HCT116 (cell line): ENCODE data around the gene TBC1D8. TPM values are rescaled to one million over a fixed set of nuclear protein-coding genes. Genes with fewer than 3 reads are reported as not detected.

ENCODE experiments used
- ATAC-seq: fragments of 200-7000 bp; cut with Tn5 transposase; 2 replicates; pipeline ENCODE4 v1.9.1; 2020; ENCODE audit warnings: mild to moderate bottlenecking, moderate library complexity
- BruUV-seq: library from RNA; stranded (reverse); fragments of 400-500 nt; replicated peaks from 2 replicates; lab custom pipeline; 2021; lab: Mats Ljungman, UMichigan
- CTCF ChIA-PET: fragments of 300-600 bp; sonication (Branson Sonifier 250); formaldehyde crosslinking; loops from one replicate; lab custom pipeline; 2021; ENCODE audit warnings: antibody characterized with exemption; lab: Charles Lee
- POLR2A ChIA-PET: fragments of 300-600, 350-600 bp; sonication (Branson Sonifier 250); formaldehyde crosslinking; loops from one replicate; lab custom pipeline; 2021; ENCODE audit warnings: antibody characterized with exemption; lab: Charles Lee
- RAD21 ChIA-PET, 2 experiments: fragments of 300-600 bp; sonication (Branson Sonifier 250); formaldehyde crosslinking; loops; one replicate each; lab custom pipeline; 2023; ENCODE audit warnings: low total read pairs in 2 of 2; ENCODE audit not compliant: uncharacterized antibody in 2 of 2, unreplicated experiment in 2 of 2, low non-redundant PET in 1 of 2; lab: Charles Lee
- DNase-seq: peaks from one replicate; pipeline ENCODE4 v3.0.0-alpha.2; 2010; ENCODE audit warnings: low read depth, low spot score
- H2AFZ ChIP-seq: fragments of 200-600 bp; shearing (Covaris generic), sonication (generic); 2 replicates; pipeline ENCODE4 v1.6.1; 2017; ENCODE audit warnings: low read depth, mixed run types, mixed read lengths, antibody characterized with exemption, low read length; ENCODE audit not compliant: poor library complexity, severe bottlenecking
- H3K27ac ChIP-seq: 2 replicates; pipeline ENCODE4 v1.5.1; 2012; ENCODE audit warnings: low read depth, low read length
- H3K27me3 ChIP-seq: fragments of 200-600 bp; sonication (generic); 2 replicates; pipeline ENCODE4 v1.6.1; 2016; ENCODE audit warnings: mixed run types, low read length, mixed read lengths; ENCODE audit not compliant: insufficient read depth
- H3K36me3 ChIP-seq, 2 experiments: fragments of 200-500 bp in 1 of 2; fragments of 200-600 bp in 1 of 2; sonication (Bioruptor generic) in 1 of 2; sonication (generic) in 1 of 2; 2 replicates each; pipeline versions ENCODE4 v1.5.1 to v1.6.1; 2014 to 2016; ENCODE audit warnings: low read length in 2 of 2, inconsistent platforms in 1 of 2, mixed read lengths in 1 of 2, mixed run types in 1 of 2; ENCODE audit not compliant: insufficient read depth in 2 of 2, control insufficient read depth in 1 of 2
- H3K4me1 ChIP-seq, 2 experiments: fragments of 200-600 bp in 1 of 2; sonication (generic) in 1 of 2; 2 replicates each; pipeline versions ENCODE4 v1.5.1 to v1.6.1; 2012 to 2017; ENCODE audit warnings: low read length in 2 of 2, inconsistent platforms in 1 of 2, mild to moderate bottlenecking in 1 of 2, mixed read lengths in 1 of 2, mixed run types in 1 of 2, moderate library complexity in 1 of 2; ENCODE audit not compliant: insufficient read depth in 2 of 2, control insufficient read depth in 1 of 2
- H3K4me2 ChIP-seq: fragments of 200-600 bp; sonication (generic); 2 replicates; pipeline ENCODE4 v1.6.1; 2017; ENCODE audit warnings: mixed run types, low read length, mixed read lengths
- H3K4me3 ChIP-seq, 2 experiments: fragments of 200-600 bp in 1 of 2; sonication (generic) in 1 of 2; replicated peaks in 1 of 2; 2 replicates each; pipeline ENCODE4 v1.5.1; 2011 to 2016; ENCODE audit warnings: low read length in 2 of 2, control low read depth in 1 of 2, low read depth in 1 of 2, mild to moderate bottlenecking in 1 of 2, mixed read lengths in 1 of 2, mixed run types in 1 of 2
- H3K79me2 ChIP-seq: fragments of 200-600 bp; sonication (generic); 2 replicates; pipeline ENCODE4 v1.6.1; 2017; ENCODE audit warnings: mild to moderate bottlenecking, mixed run types, low read length, moderate library complexity, mixed read lengths; ENCODE audit not compliant: insufficient read depth
- H3K9ac ChIP-seq: fragments of 200-600 bp; sonication (generic); 2 replicates; pipeline ENCODE4 v1.6.1; 2016; ENCODE audit warnings: low read length, mixed read lengths
- H3K9me2 ChIP-seq: fragments of 200-600 bp; sonication (generic), shearing (Covaris generic); 2 replicates; pipeline ENCODE4 v1.6.1; 2017; ENCODE audit warnings: mixed run types, mild to moderate bottlenecking, moderate library complexity; ENCODE audit not compliant: insufficient read depth
- H3K9me3 ChIP-seq, 2 experiments: fragments of 200-500 bp in 1 of 2; fragments of 200-600 bp in 1 of 2; sonication (Bioruptor generic) in 1 of 2; sonication (generic) in 1 of 2; 2 replicates each; pipeline ENCODE4 v1.6.1; 2014 to 2017; ENCODE audit warnings: low read length in 2 of 2, mixed read lengths in 2 of 2, inconsistent platforms in 1 of 2, low read depth in 1 of 2, mild to moderate bottlenecking in 1 of 2, mixed run types in 1 of 2, moderate library complexity in 1 of 2; ENCODE audit not compliant: control insufficient read depth in 1 of 2, insufficient read depth in 1 of 2
- H4K20me1 ChIP-seq: fragments of 200-600 bp; sonication (generic), shearing (Covaris generic); 2 replicates; pipeline ENCODE4 v1.6.1; 2017; ENCODE audit warnings: mixed run types, mild to moderate bottlenecking, moderate library complexity; ENCODE audit not compliant: insufficient read depth
- CBX3 ChIP-seq: IDR thresholded peaks from 2 replicates; pipeline ENCODE4 v1.6.1; 2012; ENCODE audit warnings: low read depth
- CEBPB ChIP-seq: IDR thresholded peaks from 2 replicates; pipeline ENCODE4 v1.6.1; 2012; ENCODE audit warnings: low read depth
- JUND ChIP-seq: IDR thresholded peaks from 2 replicates; pipeline ENCODE4 v1.6.1; 2012
- POLR2A ChIP-seq: IDR thresholded peaks from 2 replicates; pipeline ENCODE4 v1.7.0; 2011; ENCODE audit warnings: borderline replicate concordance; ENCODE audit not compliant: insufficient read depth, insufficient read length; ENCODE audit errors: extremely low read depth
- RAD21 ChIP-seq: IDR thresholded peaks from 2 replicates; pipeline ENCODE4 v1.6.1; 2012; ENCODE audit warnings: low read depth, mild to moderate bottlenecking
- SIN3A ChIP-seq: IDR thresholded peaks from 2 replicates; pipeline ENCODE4 v1.6.1; 2012; ENCODE audit warnings: low read depth
- SRF ChIP-seq: IDR thresholded peaks from 2 replicates; pipeline ENCODE4 v1.6.1; 2012; ENCODE audit warnings: low read depth
- TCF7L2 ChIP-seq: IDR thresholded peaks from 2 replicates; pipeline ENCODE4 v1.7.0; 2011; ENCODE audit warnings: borderline replicate concordance, inconsistent platforms; ENCODE audit not compliant: insufficient read depth, insufficient read length; ENCODE audit errors: extremely low read depth
- YY1 ChIP-seq: IDR thresholded peaks from 2 replicates; pipeline ENCODE4 v1.6.1; 2011; ENCODE audit warnings: low read length, low read depth, moderate library complexity, mild to moderate bottlenecking; ENCODE audit not compliant: insufficient replicate concordance; ENCODE audit errors: extremely low read depth
- ZFX ChIP-seq: fragments of 450-650 bp; IDR thresholded peaks from 2 replicates; pipeline ENCODE4 v1.6.1; 2017
- intact Hi-C: fragments of 100-400 bp; cut with micrococcal nuclease; formaldehyde crosslinking; loops from 2 replicates; pipeline ENCODE4 v1.10.0; 2022
- total RNA-seq: library from RNA; stranded (reverse); gene quantifications from one replicate; pipeline ENCODE4 v1.2.1, GENCODE V29; 2021; ENCODE audit not compliant: unreplicated experiment
- TF ChIP-seq, protein P1 (sequence below): IDR thresholded peaks from 2 replicates; pipeline ENCODE4 v1.6.1; 2012; ENCODE audit warnings: low read depth
- TF ChIP-seq, protein P2 (sequence below): IDR thresholded peaks from 2 replicates; pipeline ENCODE4 v1.6.1; 2011; ENCODE audit warnings: mild to moderate bottlenecking, low read length, moderate library complexity; ENCODE audit not compliant: insufficient replicate concordance; ENCODE audit errors: extremely low read depth
- TF ChIP-seq, protein P3 (sequence below), 3 experiments: fragments of 200-600 bp in 1 of 3; sonication (generic) in 1 of 3; IDR thresholded peaks in 2 of 3; conservative IDR thresholded peaks in 1 of 3; 2 replicates each; pipeline ENCODE4 v1.5.1; 2012 to 2017; ENCODE audit warnings: low read depth in 2 of 3, low read length in 2 of 3, antibody characterized with exemption in 1 of 3, borderline replicate concordance in 1 of 3, control low read depth in 1 of 3, mild to moderate bottlenecking in 1 of 3, mixed read lengths in 1 of 3, mixed run types in 1 of 3, moderate library complexity in 1 of 3; ENCODE audit not compliant: insufficient read depth in 1 of 3

Gene TBC1D8
- total RNA-seq, 1 experiment from 2014 or later, result 44.0 TPM

DNA sequence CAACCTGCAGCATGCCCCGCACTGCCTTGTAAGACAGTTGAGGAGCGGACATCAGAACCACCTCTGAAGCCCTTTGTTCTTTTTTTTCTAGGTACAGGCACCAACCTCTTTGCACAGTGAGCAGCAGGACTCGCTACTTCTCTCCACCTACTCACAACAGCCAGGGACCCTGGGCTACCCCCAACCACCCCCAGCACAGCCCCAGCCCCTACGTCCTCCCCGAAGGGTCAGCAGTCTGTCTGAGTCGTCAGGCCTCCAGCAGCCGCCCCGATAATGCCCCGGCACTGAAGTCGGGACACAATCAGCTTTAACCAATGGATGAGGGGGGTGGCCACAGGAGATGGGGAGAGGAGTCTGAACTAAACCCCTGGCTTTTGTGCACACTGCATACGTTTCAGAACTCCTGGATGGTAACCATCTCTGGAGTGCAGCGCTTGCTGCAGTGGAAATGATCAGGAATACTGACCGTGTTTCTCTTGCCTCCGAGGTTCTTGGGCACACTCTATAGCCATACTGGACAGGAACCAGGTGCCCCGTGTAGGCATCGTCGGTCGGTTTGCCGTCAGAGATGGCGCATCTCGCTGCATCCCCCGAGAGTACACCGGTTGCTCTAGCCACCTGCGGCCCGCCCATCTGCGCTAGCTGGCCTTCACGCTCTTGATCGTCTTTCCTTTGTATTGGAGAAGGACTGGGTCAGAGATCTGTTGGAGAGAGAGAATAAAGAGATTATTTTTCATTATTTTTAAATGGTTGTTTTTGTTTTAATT, 155.7 kb downstream of the TBC1D8 start:
- Histone ChIP-seq H4K20me1 (no peaks in the 10 kb centered on the region), H3K9ac (no peak overlapping the region), H3K9me3 (no peaks in the 10 kb centered on the region), H3K9me2 (no peaks in the 10 kb centered on the region), H3K4me1 (no peaks in the 10 kb centered on the region), H3K27ac (no peak overlapping the region), H3K79me2 (no peaks in the 10 kb centered on the region), H2AFZ (no peak overlapping the region), H3K4me3 (no peak overlapping the region), H3K27me3 (no peaks in the 10 kb centered on the region), H3K4me2 (no peak overlapping the region), H3K36me3 (no peaks in the 10 kb centered on the region; a peak in 1 of 4 replicates)
- intact Hi-C loops, result no loop called here
- ChIA-PET RAD21 (no interaction called here), POLR2A (no interaction called here), CTCF (no interaction called here)
- no TSS peak for BruUV-seq
- ATAC-seq (no peak), DNase-seq (no peak)
- TF ChIP-seq JUND (no peak), SIN3A (no peak), POLR2A (no peak), TCF7L2 (no peak), CBX3 (no peak), CEBPB (no peak), ZFX (no peak), SRF (no peak), RAD21 (no peak), YY1 (no peak)
- TF ChIP-seq, protein P1, sequence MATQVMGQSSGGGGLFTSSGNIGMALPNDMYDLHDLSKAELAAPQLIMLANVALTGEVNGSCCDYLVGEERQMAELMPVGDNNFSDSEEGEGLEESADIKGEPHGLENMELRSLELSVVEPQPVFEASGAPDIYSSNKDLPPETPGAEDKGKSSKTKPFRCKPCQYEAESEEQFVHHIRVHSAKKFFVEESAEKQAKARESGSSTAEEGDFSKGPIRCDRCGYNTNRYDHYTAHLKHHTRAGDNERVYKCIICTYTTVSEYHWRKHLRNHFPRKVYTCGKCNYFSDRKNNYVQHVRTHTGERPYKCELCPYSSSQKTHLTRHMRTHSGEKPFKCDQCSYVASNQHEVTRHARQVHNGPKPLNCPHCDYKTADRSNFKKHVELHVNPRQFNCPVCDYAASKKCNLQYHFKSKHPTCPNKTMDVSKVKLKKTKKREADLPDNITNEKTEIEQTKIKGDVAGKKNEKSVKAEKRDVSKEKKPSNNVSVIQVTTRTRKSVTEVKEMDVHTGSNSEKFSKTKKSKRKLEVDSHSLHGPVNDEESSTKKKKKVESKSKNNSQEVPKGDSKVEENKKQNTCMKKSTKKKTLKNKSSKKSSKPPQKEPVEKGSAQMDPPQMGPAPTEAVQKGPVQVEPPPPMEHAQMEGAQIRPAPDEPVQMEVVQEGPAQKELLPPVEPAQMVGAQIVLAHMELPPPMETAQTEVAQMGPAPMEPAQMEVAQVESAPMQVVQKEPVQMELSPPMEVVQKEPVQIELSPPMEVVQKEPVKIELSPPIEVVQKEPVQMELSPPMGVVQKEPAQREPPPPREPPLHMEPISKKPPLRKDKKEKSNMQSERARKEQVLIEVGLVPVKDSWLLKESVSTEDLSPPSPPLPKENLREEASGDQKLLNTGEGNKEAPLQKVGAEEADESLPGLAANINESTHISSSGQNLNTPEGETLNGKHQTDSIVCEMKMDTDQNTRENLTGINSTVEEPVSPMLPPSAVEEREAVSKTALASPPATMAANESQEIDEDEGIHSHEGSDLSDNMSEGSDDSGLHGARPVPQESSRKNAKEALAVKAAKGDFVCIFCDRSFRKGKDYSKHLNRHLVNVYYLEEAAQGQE, result no peak
- TF ChIP-seq, protein P2, sequence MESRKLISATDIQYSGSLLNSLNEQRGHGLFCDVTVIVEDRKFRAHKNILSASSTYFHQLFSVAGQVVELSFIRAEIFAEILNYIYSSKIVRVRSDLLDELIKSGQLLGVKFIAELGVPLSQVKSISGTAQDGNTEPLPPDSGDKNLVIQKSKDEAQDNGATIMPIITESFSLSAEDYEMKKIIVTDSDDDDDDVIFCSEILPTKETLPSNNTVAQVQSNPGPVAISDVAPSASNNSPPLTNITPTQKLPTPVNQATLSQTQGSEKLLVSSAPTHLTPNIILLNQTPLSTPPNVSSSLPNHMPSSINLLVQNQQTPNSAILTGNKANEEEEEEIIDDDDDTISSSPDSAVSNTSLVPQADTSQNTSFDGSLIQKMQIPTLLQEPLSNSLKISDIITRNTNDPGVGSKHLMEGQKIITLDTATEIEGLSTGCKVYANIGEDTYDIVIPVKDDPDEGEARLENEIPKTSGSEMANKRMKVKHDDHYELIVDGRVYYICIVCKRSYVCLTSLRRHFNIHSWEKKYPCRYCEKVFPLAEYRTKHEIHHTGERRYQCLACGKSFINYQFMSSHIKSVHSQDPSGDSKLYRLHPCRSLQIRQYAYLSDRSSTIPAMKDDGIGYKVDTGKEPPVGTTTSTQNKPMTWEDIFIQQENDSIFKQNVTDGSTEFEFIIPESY, result no peak
- TF ChIP-seq, protein P3, sequence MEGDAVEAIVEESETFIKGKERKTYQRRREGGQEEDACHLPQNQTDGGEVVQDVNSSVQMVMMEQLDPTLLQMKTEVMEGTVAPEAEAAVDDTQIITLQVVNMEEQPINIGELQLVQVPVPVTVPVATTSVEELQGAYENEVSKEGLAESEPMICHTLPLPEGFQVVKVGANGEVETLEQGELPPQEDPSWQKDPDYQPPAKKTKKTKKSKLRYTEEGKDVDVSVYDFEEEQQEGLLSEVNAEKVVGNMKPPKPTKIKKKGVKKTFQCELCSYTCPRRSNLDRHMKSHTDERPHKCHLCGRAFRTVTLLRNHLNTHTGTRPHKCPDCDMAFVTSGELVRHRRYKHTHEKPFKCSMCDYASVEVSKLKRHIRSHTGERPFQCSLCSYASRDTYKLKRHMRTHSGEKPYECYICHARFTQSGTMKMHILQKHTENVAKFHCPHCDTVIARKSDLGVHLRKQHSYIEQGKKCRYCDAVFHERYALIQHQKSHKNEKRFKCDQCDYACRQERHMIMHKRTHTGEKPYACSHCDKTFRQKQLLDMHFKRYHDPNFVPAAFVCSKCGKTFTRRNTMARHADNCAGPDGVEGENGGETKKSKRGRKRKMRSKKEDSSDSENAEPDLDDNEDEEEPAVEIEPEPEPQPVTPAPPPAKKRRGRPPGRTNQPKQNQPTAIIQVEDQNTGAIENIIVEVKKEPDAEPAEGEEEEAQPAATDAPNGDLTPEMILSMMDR (IDR thresholded peaks at IDR 0.05 in 2 of 3, conservative IDR thresholded peaks at IDR 0.05 in 1 of 3; ENCODE audit: borderline replicate concordance in 1 of 3, insufficient read depth in 1 of 3, low read depth in 2 of 3, low read length in 2 of 3), result no peak
